Stimulated activated CD4-positive, alpha-beta T cell treated with anti-CD3 and anti-CD28 coated beads, Interleukin-12 subunit alpha, Interleukin-12 subunit beta, amount 100 ng/mL, for 48 hours (primary cell): Measurements from ENCODE around the gene ZCCHC14.
"Not testable (repeated sequence)": the region's sequence is repeated elsewhere in the genome, so short reads cannot be mapped to it uniquely, and the experiment has no call there.

Experiments
- DNase-seq, 3 donors: peaks; one replicate each; pipeline ENCODE4 v3.0.0-alpha.2; 2020; ENCODE audit warnings: low read depth in 2 of 3, low spot score in 1 of 3

ZCCHC14 gene

GRCh38 chr16:87497767-87498290, 5.0 kb upstream of the ZCCHC14 start:
- DNase-seq = not testable (repeated sequence)

DNA sequence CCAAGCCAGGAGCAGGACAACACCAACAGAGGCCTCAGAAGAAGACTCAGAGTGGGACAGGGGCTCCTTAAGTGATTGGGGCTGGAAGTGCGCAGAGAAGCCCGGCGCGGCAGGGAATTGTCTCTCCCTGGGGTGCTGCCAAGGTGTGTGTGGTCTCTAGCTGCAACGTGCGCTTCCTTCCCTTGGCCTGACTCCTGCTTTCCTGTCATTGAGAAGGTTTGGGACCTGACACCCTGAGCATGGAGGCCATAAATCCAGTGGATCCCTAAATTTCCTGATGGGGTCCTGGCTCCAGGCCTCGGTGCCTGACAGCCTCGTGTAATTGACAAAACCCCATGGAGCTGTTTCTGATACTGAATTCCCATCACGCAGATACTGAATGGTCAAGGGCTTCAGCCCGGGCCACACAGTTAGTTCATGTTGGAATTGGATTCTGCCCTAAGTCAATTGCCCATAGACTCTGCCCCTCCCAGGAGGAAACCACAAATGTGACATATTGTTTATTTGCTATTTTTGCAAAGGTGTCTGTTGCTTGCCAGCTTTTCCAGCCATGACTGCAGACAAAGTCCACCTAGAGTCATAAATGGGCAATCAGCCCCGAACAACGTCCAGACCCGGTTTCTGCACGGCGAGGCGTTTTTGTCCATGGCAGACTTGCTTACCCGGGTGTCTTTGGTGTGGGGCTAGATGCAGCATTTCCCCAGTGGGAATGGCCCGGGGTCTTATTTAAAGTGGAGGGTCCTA, 4.4 kb upstream of the ZCCHC14 start:
- DNase-seq = not testable (repeated sequence)

- peak in 1 of 3 donors; percentile 41 for DNase-seq
Observed at GRCh38 chr16:87496447-87496801, 3.6 kb upstream of the ZCCHC14 start.

GRCh38 chr16:87495578-87496446, 3.0 kb upstream of the ZCCHC14 start:
- no peak for DNase-seq

GRCh38 chr16:87493608-87494280, 920 bp upstream of the ZCCHC14 start:
- DNase-seq = no peak

GRCh38 chr16:87492291-87492630, 563 bp downstream of the ZCCHC14 start:
- no peak for DNase-seq

GRCh38 chr16:87491522-87492290, 1.1 kb downstream of the ZCCHC14 start:
- no peak for DNase-seq

- peak; percentile 40 to 58 (median 58) for DNase-seq
Observed at GRCh38 chr16:87490799-87491521, 1.9 kb downstream of the ZCCHC14 start.

DNA sequence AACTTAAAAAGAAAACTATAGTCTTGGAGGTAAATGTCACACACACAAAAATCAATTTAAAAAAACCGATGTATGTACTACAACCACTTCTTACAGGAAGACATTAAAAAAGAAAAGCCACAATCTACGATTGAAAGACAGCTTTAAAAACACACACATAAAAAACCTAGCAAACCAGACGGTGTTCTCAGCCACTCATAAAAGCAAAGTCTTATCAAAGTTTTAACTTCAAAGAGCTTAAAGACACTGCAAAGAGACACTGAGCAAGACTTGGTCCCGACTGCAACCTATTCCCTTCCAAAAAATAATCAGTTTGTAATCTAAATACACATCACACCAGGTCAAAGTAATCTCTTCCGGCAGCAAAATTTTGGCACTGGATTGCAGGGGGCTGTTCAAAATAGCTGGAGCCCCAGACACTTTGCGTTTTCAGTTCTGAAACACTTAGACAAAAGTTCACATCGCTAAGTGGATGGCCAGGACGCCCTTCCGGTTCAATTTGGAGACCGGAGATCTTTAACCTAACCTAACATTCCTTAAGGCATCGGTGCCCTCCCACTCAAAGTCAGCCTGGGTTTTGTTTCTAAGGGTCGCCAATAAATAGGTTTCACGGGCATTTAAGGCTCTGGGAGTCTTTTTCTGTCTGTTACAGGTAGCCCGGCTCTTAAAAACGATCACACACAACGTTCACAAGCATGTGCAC, 2.6 kb downstream of the ZCCHC14 start:
- no peak for DNase-seq

DNA sequence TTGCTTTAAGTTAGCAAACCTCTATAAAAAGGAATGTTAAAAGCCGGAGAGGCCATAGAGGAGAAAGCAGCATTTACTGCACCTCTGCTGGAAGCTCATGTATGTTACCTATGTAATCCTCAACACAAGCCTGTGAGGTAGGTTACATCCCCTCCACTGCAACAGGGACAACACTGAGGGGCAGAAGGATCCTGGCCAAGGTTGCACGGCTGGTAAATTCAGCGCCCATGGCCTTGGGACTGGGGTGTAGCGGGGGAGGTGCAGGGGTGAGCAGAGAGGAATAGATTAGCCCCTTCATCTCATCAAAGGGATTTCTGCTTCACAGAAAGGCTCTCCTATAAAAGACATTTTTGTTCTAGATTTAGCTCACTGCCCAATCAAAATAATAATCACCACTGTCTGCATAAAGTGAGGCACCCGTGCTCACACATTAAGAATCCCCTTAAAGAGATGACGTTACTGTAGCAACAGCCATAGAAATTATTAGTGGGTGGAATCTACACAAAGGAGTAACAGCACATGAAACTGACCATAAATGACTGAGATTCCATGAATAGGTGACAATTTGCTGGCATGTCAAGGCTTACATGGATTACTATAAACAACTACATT, 3.3 kb downstream of the ZCCHC14 start:
- DNase-seq = no peak

- DNase-seq = not testable (repeated sequence)
Observed at GRCh38 chr16:87488960-87489359, 3.9 kb downstream of the ZCCHC14 start.

DNA sequence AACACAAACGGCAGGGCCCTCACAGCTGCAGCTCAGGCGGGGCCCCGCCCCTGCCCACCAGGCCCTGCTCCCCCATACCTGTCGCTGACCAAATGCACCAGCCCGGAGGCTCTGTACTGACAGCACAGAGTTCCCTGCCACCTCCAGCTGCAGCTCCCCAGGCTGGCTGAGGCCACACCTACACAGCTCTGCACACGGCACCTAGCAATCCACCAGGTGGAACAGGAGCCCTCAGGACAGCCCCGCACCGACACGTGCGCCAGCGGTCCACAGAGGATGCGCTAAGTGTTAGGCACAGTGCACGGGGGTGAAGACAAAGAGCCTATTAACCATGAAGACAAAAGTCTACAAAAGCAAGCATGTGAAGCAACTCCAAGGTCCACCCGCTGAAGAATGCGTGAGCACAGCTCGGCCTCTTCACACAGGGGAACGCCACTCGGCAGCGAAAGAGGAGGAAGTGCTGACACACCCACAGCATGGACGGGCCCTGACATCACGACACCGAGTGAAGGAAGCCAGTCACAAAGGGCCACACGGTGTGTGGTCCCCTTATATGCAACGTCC, 5.4 kb downstream of the ZCCHC14 start:
- no peak for DNase-seq

- DNase-seq = no peak
Observed at GRCh38 chr16:87486713-87487247, 6.0 kb downstream of the ZCCHC14 start.

GRCh38 chr16:87486282-87486681, 6.5 kb downstream of the ZCCHC14 start:
- DNase-seq = no peak

DNA sequence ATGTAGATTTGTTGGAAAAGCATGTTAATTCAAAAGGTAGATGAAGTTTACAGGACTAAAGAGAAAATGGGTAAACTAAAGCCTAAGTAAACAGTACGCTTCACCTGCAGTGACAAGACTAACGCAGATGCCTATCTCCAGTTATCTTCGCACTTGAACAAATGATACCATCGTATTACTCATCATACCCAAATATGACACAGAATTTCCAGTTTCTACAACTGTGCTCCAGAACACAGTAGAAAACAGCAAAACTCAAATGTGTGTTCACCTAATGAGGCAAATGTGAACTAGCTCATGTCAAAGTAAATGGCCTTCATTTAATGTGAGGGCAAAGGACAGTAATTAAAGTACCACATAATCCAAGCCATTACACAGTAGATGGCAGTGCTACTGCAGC, 7.0 kb downstream of the ZCCHC14 start:
- not testable (repeated sequence) for DNase-seq

DNA sequence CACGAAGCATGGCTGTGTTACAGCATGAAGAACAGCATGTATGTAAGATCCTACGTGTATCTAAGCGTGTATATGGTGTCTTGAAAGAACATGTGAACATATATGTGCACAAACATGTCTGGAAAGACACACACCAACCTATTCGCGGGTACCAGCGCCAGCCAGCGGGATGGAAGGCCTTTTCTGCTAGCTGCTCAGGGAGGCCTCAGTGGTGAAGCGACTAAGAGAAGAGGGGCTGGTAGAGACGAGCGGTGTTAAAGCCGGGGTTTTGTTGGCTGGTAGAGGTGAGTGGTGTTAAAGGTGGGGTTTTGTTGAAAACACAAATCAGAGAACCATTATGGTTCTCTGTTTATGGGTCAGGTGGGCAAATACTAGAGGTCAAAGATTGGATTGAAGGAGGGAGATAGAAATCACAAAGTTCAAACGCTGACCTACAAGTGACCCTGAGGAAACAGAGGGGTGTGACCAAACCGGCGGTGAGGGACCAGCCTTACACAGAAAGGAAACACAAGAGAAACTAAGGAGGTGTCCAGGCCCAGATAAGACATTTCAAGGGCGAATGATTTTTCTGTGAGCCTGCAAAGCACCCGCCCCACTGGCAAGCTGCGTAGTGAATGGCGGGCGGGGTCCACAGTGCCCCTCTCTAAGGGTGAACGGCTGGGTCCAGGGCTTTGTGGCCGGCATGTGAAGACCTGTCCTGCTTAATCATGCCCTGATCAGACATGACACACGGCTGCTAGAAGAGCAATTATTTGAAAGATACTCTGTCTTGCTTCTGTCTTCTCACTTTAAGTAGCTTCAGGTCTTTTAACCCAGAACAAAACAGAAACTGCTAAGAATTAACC, 8.1 kb downstream of the ZCCHC14 start:
- DNase-seq = no peak

DNA sequence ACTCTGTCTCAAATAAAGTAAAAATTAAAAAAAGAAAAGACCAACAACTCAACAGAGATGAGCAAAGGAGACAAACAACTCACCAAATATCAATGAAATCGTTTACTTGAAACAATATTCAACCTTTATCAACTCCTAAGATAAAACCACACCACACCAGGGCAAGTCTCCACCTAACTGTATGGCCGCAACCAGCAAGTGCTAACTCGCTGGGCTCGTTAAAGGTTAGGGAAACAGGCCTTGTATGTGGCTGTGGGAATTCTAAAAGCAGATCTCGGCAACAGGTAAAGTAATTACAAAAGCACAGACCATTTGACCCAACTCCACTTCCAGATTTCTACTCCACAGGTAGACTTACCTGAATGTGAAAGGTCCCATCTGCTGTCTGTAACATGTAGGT, 9.3 kb downstream of the ZCCHC14 start:
- DNase-seq = no peak

- not testable (repeated sequence) for DNase-seq
Observed at GRCh38 chr16:87482670-87483069, 10.2 kb downstream of the ZCCHC14 start.
